Loucy (cell line): ENCODE measurements around the gene UBA52.
"Not testable (repeated sequence)": the region's sequence is repeated elsewhere in the genome, so short reads cannot be mapped to it uniquely, and the experiment has no call there.

Experiments
- H2AFZ ChIP-seq: fragments of 200-600 bp; sonication (generic); 2 replicates; pipeline ENCODE4 v1.6.0; 2016; ENCODE audit warnings: antibody characterized with exemption, mild to moderate bottlenecking, low read length, moderate library complexity
- H3F3A ChIP-seq: fragments of 200-600 bp; 2 replicates; pipeline ENCODE4 v1.6.0; 2016; ENCODE audit warnings: antibody characterized with exemption, low read depth, mild to moderate bottlenecking
- H3K27me3 ChIP-seq: fragments of 200-600 bp; sonication (generic); 2 replicates; pipeline ENCODE4 v1.6.1; 2014; ENCODE audit warnings: low read length, mild to moderate bottlenecking; ENCODE audit not compliant: insufficient read depth, poor library complexity, severe bottlenecking
- H3K36me3 ChIP-seq: fragments of 200-600 bp; sonication (generic); 2 replicates; pipeline ENCODE4 v1.6.1; 2016; ENCODE audit warnings: low read length; ENCODE audit not compliant: insufficient read depth
- H3K4me1 ChIP-seq: fragments of 200-600 bp; sonication (generic); 2 replicates; pipeline ENCODE4 v1.5.1; 2014; ENCODE audit warnings: low read length, mild to moderate bottlenecking; ENCODE audit not compliant: insufficient read depth, poor library complexity, severe bottlenecking
- H3K4me2 ChIP-seq: fragments of 200-600 bp; sonication (generic); 2 replicates; pipeline ENCODE4 v1.6.0; 2014; ENCODE audit warnings: antibody characterized with exemption, low read length, low read depth, mild to moderate bottlenecking; ENCODE audit not compliant: poor library complexity, severe bottlenecking
- H3K4me3 ChIP-seq: fragments of 200-600 bp; sonication (generic); 2 replicates; pipeline ENCODE4 v1.5.1; 2014; ENCODE audit warnings: low read length, mild to moderate bottlenecking, mixed read lengths; ENCODE audit not compliant: poor library complexity, severe bottlenecking
- H3K79me2 ChIP-seq: fragments of 200-600 bp; sonication (generic); 2 replicates; pipeline ENCODE4 v1.6.1; 2014; ENCODE audit warnings: low read length; ENCODE audit not compliant: insufficient read depth
- H3K9ac ChIP-seq: fragments of 200-600 bp; sonication (generic); 2 replicates; pipeline ENCODE4 v1.6.0; 2014; ENCODE audit warnings: mild to moderate bottlenecking, low read depth, low read length, moderate library complexity; ENCODE audit not compliant: poor library complexity, severe bottlenecking
- H3K9me2 ChIP-seq: fragments of 200-600 bp; sonication (generic); replicated peaks from 2 replicates; pipeline ENCODE4 v1.6.1; 2016; ENCODE audit warnings: low read depth, low read length, mixed read lengths
- H3K9me3 ChIP-seq: fragments of 200-600 bp; sonication (generic); 2 replicates; pipeline ENCODE4 v1.6.1; 2014; ENCODE audit warnings: mild to moderate bottlenecking, antibody characterized with exemption, low read length, low read depth; ENCODE audit not compliant: insufficient read depth
- H4K20me1 ChIP-seq: fragments of 200-600 bp; sonication (generic); 2 replicates; pipeline ENCODE4 v1.6.0; 2014; ENCODE audit warnings: antibody characterized with exemption, low read length, mild to moderate bottlenecking; ENCODE audit not compliant: insufficient read depth, poor library complexity, severe bottlenecking
- CTCF ChIP-seq: fragments of 200-600 bp; sonication (generic); conservative IDR thresholded peaks from 2 replicates; pipeline ENCODE4 v1.5.1; 2014; ENCODE audit warnings: mild to moderate bottlenecking, antibody characterized with exemption, low read length
- EZH2phosphoT487 ChIP-seq: fragments of 200-600 bp; IDR thresholded peaks from 2 replicates; pipeline ENCODE4 v1.6.1; 2018; ENCODE audit warnings: antibody characterized with exemption, mild to moderate bottlenecking, moderate library complexity, borderline replicate concordance

Gene UBA52

GRCh38 chr19:18596752-18597157, 25.1 kb downstream of the UBA52 start:
- Histone ChIP-seq H3K36me3 (no peaks in the 10 kb centered on the region), H3K27me3 (no peaks in the 10 kb centered on the region), H3K79me2 (no peaks in the 10 kb centered on the region), H3K4me1 (peaks cover 5% of the 10 kb centered on the region), H3F3A (no peaks in the 10 kb centered on the region), H2AFZ (no peak overlapping the region), H4K20me1 (no peaks in the 10 kb centered on the region), H3K4me3 (no peak overlapping the region), H3K9me3 (no peaks in the 10 kb centered on the region), H3K9me2 (no peaks in the 10 kb centered on the region), H3K4me2 (no peak overlapping the region), H3K9ac (no peak overlapping the region)
- TF ChIP-seq CTCF (no peak), EZH2phosphoT487 (no peak)

DNA sequence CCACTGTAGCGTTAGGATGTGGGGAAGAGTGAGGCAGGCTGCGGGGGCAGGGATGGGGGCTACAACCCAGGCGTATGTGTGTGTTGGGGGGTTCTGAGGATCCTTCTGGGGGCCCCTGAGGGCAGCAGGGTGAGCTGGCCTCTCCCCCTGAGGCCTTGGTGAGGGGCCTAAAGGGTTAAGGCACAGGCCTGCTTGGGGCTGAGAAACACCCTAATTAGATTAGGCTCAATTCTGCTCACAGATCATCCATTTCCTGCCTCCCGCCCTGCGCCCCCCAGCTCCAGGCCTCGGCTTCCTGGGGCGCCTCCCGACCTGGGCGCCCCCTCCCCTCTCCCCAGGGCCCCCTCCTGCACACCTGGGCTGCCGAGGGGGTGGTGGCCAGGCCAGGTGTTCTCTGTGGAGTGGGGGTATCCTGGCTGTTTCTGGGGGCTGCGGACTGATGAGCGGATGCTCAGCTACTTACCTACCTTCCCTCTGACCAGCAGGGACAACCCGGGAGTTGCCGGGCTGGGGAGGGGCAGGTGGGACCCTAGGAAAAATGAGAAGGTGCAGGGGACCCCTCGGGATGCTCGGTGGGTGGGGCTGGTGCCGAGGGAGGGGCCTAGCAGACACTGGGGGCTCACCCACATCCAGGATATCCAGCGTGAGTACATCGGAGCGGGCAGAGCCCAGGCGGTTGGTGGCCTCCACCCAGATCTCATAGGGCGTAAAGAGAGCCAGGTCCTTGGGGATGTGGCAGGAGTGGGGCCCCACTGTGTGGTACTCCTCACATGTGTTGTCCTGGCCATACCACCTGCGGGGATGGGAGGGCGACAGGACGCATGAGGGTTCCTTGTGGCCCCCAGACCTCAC, 26.4 kb downstream of the UBA52 start:
- H3F3A ChIP-seq = no peaks in the 10 kb centered on the region
- H2AFZ ChIP-seq = no peak overlapping the region
- H3K9me2 ChIP-seq = no peaks in the 10 kb centered on the region
- no peaks in the 10 kb centered on the region for H3K27me3 ChIP-seq
- no peak overlapping the region for H3K4me2 ChIP-seq
- no peak for TF ChIP-seq EZH2phosphoT487
- no peak for TF ChIP-seq CTCF
- H3K79me2 ChIP-seq = no peaks in the 10 kb centered on the region
- no peak overlapping the region for H3K9ac ChIP-seq
- no peaks in the 10 kb centered on the region for H3K9me3 ChIP-seq
- H3K4me1 ChIP-seq = peaks cover 5% of the 10 kb centered on the region
- no peak overlapping the region for H3K4me3 ChIP-seq
- H4K20me1 ChIP-seq = no peaks in the 10 kb centered on the region
- H3K36me3 ChIP-seq = no peaks in the 10 kb centered on the region

DNA sequence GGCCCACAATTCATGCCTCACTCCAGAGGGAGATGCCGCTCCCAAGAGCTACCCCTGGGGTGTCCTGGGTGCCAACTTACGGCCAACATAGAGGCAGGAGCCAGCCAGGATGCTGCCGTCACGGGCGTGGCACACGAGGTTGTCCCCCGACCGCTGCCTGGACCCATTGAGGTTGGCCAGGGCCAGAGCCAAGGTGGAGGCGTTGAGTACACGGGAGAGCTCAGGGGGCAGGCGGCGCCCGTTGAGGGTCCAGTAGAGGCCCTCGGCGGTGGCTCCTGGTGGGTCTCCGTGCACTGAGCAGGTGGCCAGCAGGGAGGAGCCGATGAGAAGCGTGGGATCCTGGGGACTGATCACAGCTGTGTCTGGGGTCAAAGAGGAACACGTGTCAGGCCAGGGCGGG, 27.8 kb downstream of the UBA52 start:
- Histone ChIP-seq H3K9ac (no peak overlapping the region), H3K4me1 (peaks cover 4% of the 10 kb centered on the region), H3K27me3 (no peaks in the 10 kb centered on the region), H3K79me2 (no peaks in the 10 kb centered on the region), H4K20me1 (no peaks in the 10 kb centered on the region), H2AFZ (no peak overlapping the region), H3F3A (no peaks in the 10 kb centered on the region), H3K36me3 (no peaks in the 10 kb centered on the region), H3K9me2 (no peaks in the 10 kb centered on the region), H3K9me3 (no peaks in the 10 kb centered on the region), H3K4me2 (no peak overlapping the region), H3K4me3 (no peak overlapping the region)
- no peak for TF ChIP-seq CTCF
- TF ChIP-seq EZH2phosphoT487 = no peak

GRCh38 chr19:18600692-18601397, 29.2 kb downstream of the UBA52 start:
- H3K4me1 ChIP-seq, H3K9me3 ChIP-seq, H3K4me3 ChIP-seq, H3K79me2 ChIP-seq, H3K4me2 ChIP-seq, H3F3A ChIP-seq, H3K27me3 ChIP-seq, H3K9ac ChIP-seq, H4K20me1 ChIP-seq, H3K36me3 ChIP-seq, H3K9me2 ChIP-seq, H2AFZ ChIP-seq: not testable (repeated sequence)
